GM12878 (cell line): Measurements from ENCODE around the gene ETV1.

Experiments
- CHD1 ChIP-seq: IDR thresholded peaks from 2 replicates; pipeline ENCODE4 v1.6.1; 2012; ENCODE audit warnings: low read depth, low read length, improper control_type of control experiment
- CREB1 ChIP-seq: IDR thresholded peaks from 2 replicates; pipeline ENCODE4 v1.6.1; 2012; ENCODE audit warnings: low read depth, mild to moderate bottlenecking, inconsistent platforms
- CTCF ChIP-seq, 3 experiments: IDR thresholded peaks in 2 of 3; conservative IDR thresholded peaks in 1 of 3; 2 replicates each; pipeline ENCODE4 v1.5.1; 2011; ENCODE audit warnings: low read depth in 3 of 3, low read length in 3 of 3, mild to moderate bottlenecking in 3 of 3, control low read depth in 2 of 3, moderate library complexity in 2 of 3, inconsistent platforms in 1 of 3, mixed read lengths in 1 of 3; ENCODE audit not compliant: control insufficient read depth in 2 of 3, insufficient read depth in 1 of 3; ENCODE audit errors: extremely low read depth in 1 of 3
- FOXK2 ChIP-seq: fragments of 450-650 bp; IDR thresholded peaks from 2 replicates; pipeline ENCODE4 v1.6.1; 2017; ENCODE audit warnings: mild to moderate bottlenecking, moderate library complexity
- FOXM1 ChIP-seq: IDR thresholded peaks from 2 replicates; pipeline ENCODE4 v1.6.1; 2012; ENCODE audit warnings: low read depth, mild to moderate bottlenecking, inconsistent platforms, low read length, moderate library complexity
- HDAC2 ChIP-seq: fragments of 200-600 bp; sonication (generic); IDR thresholded peaks from 2 replicates; pipeline ENCODE4 v1.6.1; 2017
- IKZF1 ChIP-seq: fragments of 450-650 bp; conservative IDR thresholded peaks from 2 replicates; pipeline ENCODE4 v1.6.1; 2017; ENCODE audit warnings: antibody characterized with exemption, mild to moderate bottlenecking
- NFIC ChIP-seq: IDR thresholded peaks from 2 replicates; pipeline ENCODE4 v1.6.1; 2012; ENCODE audit warnings: low read depth, mild to moderate bottlenecking, inconsistent platforms, low read length, moderate library complexity
- PAX8 ChIP-seq: fragments of 450-650 bp; IDR thresholded peaks from 2 replicates; pipeline ENCODE4 v1.6.1; 2017; ENCODE audit warnings: mild to moderate bottlenecking, moderate library complexity
- POLR2A ChIP-seq: IDR thresholded peaks from 2 replicates; pipeline ENCODE4 v1.6.1; 2011; ENCODE audit warnings: low read depth, mild to moderate bottlenecking, low read length
- SMC3 ChIP-seq: IDR thresholded peaks from 2 replicates; pipeline ENCODE4 v1.6.1; 2011; ENCODE audit warnings: low read length, improper control_type of control experiment, borderline replicate concordance
- TBL1XR1 ChIP-seq: IDR thresholded peaks from 2 replicates; pipeline ENCODE4 v1.6.1; 2012; ENCODE audit warnings: low read depth, low read length, improper control_type of control experiment
- USF1 ChIP-seq: IDR thresholded peaks from 2 replicates; pipeline ENCODE4 v1.6.1; 2011; ENCODE audit warnings: borderline replicate concordance, low read depth, mild to moderate bottlenecking, moderate library complexity, mixed read lengths, low read length; ENCODE audit not compliant: insufficient read depth; ENCODE audit errors: extremely low read length
- ZBTB33 ChIP-seq: fragments of 450-650 bp; IDR thresholded peaks from 2 replicates; pipeline ENCODE4 v1.6.1; 2017; ENCODE audit warnings: mild to moderate bottlenecking

GRCh38 chr7:13894377-13894776, 95.1 kb downstream of the ETV1 start:
- no peak for TF ChIP-seq POLR2A
- TF ChIP-seq FOXK2: no peak
- TF ChIP-seq USF1: no peak
- TF ChIP-seq CTCF (IDR thresholded peaks at IDR 0.05 in 2 of 3, conservative IDR thresholded peaks at IDR 0.05 in 1 of 3; ENCODE audit: control insufficient read depth in 2 of 3, extremely low read depth in 1 of 3, insufficient read depth in 1 of 3, low read depth in 3 of 3, low read length in 3 of 3): no peak
- TF ChIP-seq PAX8: no peak
- TF ChIP-seq CREB1: no peak
- TF ChIP-seq TBL1XR1: no peak
- TF ChIP-seq CHD1: no peak
- TF ChIP-seq ZBTB33: no peak
- TF ChIP-seq NFIC: no peak
- no peak for TF ChIP-seq FOXM1
- TF ChIP-seq IKZF1: no peak
- no peak for TF ChIP-seq SMC3
- TF ChIP-seq HDAC2: no peak
